GM10266 (cell line): ENCODE results near the gene OVAAL.

Source experiments
- DNase-seq: peaks from one replicate; pipeline ENCODE4 v3.0.0; 2012; ENCODE audit errors: extremely low spot score
- TF ChIP-seq, protein P1 (sequence below): IDR thresholded peaks from 2 replicates; pipeline ENCODE4 v1.5.1; 2012; ENCODE audit warnings: mild to moderate bottlenecking, low read depth; ENCODE audit not compliant: control insufficient read depth, insufficient read depth; ENCODE audit errors: missing control alignments

Gene OVAAL

DNA sequence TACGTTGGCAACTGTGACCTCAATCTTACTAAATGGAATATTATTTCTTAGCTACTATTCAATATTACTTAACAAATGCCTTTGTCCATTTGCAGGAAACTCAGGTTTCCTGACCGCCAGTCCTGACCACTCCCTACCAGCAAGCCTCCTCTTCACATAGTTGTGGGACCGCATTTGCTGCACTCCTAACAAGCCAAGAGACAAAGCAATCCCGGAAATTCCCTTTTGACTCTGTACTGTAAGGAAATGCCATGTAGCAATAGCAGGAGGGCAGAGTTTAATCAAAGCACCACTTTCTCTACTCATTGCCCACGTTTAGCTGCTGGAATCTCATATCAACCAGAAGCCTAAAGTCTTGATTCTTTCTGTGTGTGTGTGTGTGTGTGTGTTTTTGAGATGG is 28.3 kb upstream of the OVAAL start:
- DNase-seq: no peak
- TF ChIP-seq, protein P1, sequence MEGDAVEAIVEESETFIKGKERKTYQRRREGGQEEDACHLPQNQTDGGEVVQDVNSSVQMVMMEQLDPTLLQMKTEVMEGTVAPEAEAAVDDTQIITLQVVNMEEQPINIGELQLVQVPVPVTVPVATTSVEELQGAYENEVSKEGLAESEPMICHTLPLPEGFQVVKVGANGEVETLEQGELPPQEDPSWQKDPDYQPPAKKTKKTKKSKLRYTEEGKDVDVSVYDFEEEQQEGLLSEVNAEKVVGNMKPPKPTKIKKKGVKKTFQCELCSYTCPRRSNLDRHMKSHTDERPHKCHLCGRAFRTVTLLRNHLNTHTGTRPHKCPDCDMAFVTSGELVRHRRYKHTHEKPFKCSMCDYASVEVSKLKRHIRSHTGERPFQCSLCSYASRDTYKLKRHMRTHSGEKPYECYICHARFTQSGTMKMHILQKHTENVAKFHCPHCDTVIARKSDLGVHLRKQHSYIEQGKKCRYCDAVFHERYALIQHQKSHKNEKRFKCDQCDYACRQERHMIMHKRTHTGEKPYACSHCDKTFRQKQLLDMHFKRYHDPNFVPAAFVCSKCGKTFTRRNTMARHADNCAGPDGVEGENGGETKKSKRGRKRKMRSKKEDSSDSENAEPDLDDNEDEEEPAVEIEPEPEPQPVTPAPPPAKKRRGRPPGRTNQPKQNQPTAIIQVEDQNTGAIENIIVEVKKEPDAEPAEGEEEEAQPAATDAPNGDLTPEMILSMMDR: no peak

DNA sequence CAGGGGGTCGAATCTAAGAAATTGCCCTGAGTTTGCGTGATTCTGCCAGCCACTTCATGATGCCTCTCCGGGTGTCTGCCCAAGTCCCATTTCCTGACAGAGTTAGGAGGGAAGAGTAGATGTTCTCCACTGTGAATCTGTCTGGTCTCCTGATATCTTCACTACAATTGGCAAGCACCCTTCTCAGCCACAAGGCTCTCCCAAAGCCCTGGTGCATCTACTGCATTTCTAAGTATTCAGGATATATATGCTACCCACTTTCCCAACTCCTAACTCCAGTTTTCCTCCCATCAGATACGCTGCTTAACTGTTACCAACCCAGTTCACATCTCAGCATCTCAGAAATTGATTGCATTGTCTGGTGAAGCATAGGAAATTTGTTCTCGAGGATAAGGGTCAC is 25.9 kb upstream of the OVAAL start:
- DNase-seq: no peak
- TF ChIP-seq, protein P1: no peak

DNA sequence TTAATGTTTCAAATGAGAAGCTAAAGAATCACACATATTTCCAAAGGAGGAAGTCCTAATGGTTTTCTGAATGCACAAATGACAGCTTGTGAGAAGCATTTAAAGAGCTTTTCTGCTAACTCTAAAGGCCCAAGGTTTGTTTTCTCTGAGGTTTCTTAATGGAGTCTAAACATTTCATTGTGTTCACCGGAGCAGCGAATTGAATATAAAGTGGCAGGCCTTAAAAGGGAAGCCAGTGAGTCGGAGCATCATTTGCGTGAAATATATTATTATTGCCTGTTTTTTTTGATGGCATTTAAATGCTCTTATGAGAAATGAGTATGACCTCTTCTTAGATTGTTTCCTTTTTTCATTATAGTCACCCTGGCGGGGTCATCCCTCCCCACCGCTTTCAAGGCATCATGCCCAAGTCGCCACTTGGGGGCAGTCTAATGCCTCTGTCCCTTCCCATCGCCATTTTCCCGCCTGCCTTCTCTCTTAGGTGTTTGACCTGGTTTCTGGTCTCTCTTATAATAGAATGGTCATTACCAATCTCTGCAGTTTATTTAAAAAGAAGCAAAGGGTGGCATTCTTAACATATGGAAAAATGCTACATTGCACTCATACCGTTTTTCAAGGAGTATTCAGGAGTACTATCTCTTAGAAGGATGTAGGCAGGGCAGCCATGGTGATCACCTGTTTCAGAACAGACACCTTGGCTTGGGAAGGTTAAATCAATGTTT is 25.3 kb upstream of the OVAAL start:
- DNase-seq: peak; percentile 71

DNA sequence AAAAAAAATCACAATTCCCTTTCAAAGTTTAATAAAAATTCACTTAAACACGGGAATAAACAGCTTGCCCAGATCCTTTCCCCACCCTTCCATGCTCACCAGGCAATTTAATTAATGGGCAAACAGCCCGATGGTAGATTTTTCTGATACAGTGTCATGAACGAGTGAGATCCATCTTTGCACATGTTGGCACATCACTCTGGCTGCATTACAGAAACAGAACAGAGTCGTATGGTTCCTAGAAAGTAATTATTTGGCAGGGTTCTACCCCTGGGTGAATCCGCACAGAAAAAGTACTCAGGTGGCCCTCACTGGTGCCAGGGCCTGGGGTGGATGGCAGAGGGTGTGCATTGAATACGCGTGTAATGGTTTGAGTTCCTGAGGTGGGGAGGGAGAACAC is 24.6 kb upstream of the OVAAL start:
- DNase-seq: no peak
- TF ChIP-seq, protein P1: no peak

More for the DNA sequence above, 25.3 kb upstream of the OVAAL start:
- TF ChIP-seq, protein P1: peak; percentile 83

DNA sequence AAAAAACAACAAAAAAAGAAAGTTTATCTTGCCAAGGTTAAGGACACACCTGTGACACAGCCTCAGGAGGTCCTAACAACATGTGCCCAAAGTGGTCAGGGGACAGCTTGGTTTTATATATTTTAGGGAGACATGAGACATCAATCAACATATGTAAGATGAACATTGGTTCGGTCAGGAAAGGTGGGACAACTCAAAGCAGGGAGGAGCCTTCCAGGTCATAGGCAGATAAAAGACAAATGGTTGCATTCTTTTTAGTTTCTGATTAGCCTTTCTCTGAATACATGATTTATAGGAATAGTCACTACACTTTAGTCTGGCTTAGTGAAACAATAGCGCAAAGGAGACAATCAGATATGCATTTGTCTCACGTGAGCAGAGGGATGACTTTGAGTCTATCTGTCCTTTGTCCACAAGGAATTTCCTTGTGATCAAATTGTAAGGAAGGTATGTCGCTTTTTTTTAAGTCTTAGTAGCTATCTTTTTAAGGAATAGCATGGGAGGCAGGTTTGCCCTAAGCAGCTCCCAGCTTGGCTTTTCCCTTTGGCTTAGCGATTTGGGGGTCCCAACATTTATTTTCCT is 23.3 kb upstream of the OVAAL start:
- DNase-seq: no peak
- TF ChIP-seq, protein P1: no peak

DNA sequence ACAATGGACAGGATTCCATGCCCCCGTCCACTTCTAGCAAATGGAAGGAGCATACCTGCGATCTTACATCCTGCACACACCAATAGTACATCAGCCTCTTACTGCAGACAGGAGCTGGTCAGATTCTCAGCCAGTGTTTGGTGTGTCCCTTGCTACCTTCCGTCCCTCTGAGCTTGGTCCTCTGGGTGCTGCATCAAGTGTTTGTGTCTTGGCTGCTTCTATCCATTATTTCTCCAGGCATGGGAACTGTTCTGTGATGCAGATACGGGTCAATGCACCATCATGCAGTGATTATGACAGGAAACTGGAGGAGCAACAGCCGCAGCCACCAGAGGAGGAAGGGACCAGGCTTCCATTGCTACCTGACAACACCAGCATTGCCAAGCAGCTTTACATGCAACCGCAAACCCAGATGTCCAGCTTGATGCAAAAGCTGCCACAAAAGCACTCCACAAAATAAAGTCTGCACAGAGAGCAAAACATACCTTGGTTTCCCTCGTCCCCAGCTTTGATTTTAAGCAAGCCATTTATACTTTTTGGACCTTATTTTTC is 21.9 kb upstream of the OVAAL start:
- TF ChIP-seq, protein P1: no peak
- no peak for DNase-seq

DNA sequence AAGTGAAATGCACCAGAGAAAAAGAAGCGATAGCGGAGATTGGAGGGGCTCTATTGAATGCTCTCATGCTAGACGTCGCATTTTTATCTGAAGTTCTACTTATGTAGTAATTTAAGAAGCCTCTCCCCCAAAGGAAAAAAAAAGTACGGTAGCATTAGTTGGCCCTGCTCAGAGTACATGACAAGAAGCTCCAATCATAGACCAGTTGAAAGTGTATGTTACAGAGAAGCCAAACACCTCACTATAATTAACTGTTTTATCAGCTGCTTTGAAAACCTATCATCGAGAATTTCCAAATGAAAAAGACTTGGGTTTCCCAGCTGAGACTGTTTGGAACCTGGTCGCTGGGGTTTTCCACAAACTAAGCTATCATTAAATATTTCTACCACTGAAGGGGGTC is 19.6 kb upstream of the OVAAL start:
- DNase-seq: no peak
- TF ChIP-seq, protein P1: no peak
